ENCODE measurements around the gene ATP4A. TPM values are rescaled to one million over a fixed set of nuclear protein-coding genes. Genes with fewer than 3 reads are reported as not detected.
"Not testable (repeated sequence)": the region's sequence is repeated elsewhere in the genome, so short reads cannot be mapped to it uniquely, and the experiment has no call there.

The ATP4A gene
- polyA plus RNA-seq, 1 donor from 2014 or later, result not detected

DNA sequence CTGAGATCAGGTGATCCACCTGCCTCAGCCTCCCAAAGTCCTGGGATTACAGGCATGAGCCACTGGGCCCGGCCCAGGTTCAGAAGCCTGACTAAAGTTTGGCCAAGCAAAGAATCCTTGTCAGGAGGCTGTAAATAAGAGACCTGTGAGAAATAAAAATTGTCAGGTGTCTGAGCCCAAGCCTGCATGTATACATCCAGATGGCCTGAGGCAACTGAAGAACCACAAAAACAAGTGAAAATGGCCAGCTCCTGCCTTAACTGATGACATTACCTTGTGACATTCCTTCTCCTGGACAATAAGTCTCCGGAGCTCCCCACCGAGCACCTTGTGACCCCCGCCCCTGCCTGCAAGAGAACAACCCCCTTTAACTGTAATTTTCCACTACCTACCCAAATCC is 41.0 kb upstream of the ATP4A start:
- not testable (repeated sequence) for H3K9me3 ChIP-seq (ENCODE audit: low read length); H3K4me3 ChIP-seq (ENCODE audit: low read length); H2AFZ ChIP-seq (ENCODE audit: low read depth, low read length); H3K9ac ChIP-seq (ENCODE audit: low read length); H4K20me1 ChIP-seq (ENCODE audit: insufficient read depth); H3K27ac ChIP-seq (ENCODE audit: low read length); H3K79me2 ChIP-seq (replicated peaks; ENCODE audit: insufficient read depth, low read length); H3K4me2 ChIP-seq (ENCODE audit: low read length); H3F3A ChIP-seq (ENCODE audit: insufficient read depth, low read length, poor library complexity, severe bottlenecking); H3K27me3 ChIP-seq (ENCODE audit: insufficient read depth, low read depth, low read length); H3K9me2 ChIP-seq (ENCODE audit: insufficient read depth, low read length); H3K36me3 ChIP-seq (ENCODE audit: insufficient read depth, low read length)

DNA sequence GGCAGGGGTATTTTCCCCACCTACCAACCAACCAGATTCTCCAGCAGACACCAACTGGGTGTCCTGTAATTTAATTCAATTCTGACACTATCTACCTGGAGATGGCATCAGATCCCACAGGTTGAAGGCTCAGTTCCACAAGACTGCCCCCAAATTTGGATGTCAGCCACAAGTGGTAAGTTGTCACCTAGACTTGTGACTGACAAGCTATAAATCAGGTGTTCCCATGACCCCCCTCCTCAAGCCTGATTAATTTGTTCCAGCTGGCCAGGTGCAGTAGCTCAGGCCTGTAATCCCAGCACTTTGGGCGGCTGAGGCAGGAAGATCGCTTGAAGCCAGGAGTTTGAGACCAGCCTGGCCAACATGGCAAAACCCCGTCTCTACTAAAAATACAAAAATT is 38.5 kb upstream of the ATP4A start:
- H3K9ac ChIP-seq (ENCODE audit: low read length), result no peak overlapping the region

DNA sequence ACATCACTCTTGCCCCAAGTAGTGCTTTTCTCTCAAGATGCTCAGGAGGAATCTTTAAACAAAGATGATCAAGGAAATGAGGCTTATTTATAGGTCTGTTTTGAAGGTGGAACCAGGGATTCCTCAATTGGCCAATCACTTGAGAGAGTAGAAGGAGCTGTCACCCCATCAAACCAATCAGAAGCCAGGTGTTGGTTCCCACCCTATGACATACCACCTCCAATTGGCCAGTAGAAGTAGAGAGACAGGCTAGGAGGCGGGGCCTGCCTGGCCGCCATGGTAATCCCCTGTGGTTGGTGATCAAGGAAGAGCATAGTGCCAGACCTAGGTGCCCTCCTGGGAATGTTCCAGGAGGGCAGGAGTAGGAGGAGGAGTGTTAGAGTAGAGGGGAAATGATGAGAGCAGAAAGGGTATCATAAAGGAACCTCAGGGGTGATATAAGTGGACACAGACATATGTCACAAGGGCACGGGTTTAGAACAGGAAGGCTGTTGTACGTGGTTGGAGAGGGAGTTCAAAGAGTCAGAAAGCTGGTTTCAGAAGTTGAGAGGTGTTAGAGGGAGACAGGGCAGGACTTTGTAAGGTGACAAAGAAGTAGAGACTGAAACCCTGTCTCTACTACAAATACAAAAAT is 33.0 kb upstream of the ATP4A start:
- no peaks in the 10 kb centered on the region for H3K27me3 ChIP-seq (ENCODE audit: insufficient read depth, low read depth, low read length)
- no peak overlapping the region for H3K4me2 ChIP-seq (ENCODE audit: low read length)
- H3K79me2 ChIP-seq (replicated peaks; ENCODE audit: insufficient read depth, low read length), result no peaks in the 10 kb centered on the region
- no peak overlapping the region for H3K4me3 ChIP-seq (ENCODE audit: low read length)
- H4K20me1 ChIP-seq (ENCODE audit: insufficient read depth), result no peaks in the 10 kb centered on the region
- no peaks in the 10 kb centered on the region for H3K9me3 ChIP-seq (ENCODE audit: low read length)
- no peak overlapping the region for H2AFZ ChIP-seq (ENCODE audit: low read depth, low read length)
- H3F3A ChIP-seq (ENCODE audit: insufficient read depth, low read length, poor library complexity, severe bottlenecking), result no peaks in the 10 kb centered on the region
- H3K27ac ChIP-seq (ENCODE audit: low read length), result no peak overlapping the region
- H3K9ac ChIP-seq (ENCODE audit: low read length), result no peak overlapping the region
- H3K9me2 ChIP-seq (ENCODE audit: insufficient read depth, low read length), result no peaks in the 10 kb centered on the region
- no peaks in the 10 kb centered on the region for H3K36me3 ChIP-seq (ENCODE audit: insufficient read depth, low read length)
- TF ChIP-seq, protein P1, sequence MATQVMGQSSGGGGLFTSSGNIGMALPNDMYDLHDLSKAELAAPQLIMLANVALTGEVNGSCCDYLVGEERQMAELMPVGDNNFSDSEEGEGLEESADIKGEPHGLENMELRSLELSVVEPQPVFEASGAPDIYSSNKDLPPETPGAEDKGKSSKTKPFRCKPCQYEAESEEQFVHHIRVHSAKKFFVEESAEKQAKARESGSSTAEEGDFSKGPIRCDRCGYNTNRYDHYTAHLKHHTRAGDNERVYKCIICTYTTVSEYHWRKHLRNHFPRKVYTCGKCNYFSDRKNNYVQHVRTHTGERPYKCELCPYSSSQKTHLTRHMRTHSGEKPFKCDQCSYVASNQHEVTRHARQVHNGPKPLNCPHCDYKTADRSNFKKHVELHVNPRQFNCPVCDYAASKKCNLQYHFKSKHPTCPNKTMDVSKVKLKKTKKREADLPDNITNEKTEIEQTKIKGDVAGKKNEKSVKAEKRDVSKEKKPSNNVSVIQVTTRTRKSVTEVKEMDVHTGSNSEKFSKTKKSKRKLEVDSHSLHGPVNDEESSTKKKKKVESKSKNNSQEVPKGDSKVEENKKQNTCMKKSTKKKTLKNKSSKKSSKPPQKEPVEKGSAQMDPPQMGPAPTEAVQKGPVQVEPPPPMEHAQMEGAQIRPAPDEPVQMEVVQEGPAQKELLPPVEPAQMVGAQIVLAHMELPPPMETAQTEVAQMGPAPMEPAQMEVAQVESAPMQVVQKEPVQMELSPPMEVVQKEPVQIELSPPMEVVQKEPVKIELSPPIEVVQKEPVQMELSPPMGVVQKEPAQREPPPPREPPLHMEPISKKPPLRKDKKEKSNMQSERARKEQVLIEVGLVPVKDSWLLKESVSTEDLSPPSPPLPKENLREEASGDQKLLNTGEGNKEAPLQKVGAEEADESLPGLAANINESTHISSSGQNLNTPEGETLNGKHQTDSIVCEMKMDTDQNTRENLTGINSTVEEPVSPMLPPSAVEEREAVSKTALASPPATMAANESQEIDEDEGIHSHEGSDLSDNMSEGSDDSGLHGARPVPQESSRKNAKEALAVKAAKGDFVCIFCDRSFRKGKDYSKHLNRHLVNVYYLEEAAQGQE (IDR thresholded peaks at IDR 0.05; ENCODE audit: borderline replicate concordance), result no peak
- TF ChIP-seq EP300 (conservative IDR thresholded peaks at IDR 0.05; ENCODE audit: poor library complexity, severe bottlenecking), result no peak
- no peak for TF ChIP-seq RAD21 (conservative IDR thresholded peaks at IDR 0.05)
- no peak for TF ChIP-seq EZH2 (IDR thresholded peaks at IDR 0.05; ENCODE audit: borderline replicate concordance, insufficient read depth, low read length, poor library complexity, severe bottlenecking)
- no peak for TF ChIP-seq MXI1 (conservative IDR thresholded peaks at IDR 0.05; ENCODE audit: poor library complexity, severe bottlenecking)

More for the DNA sequence above, 38.5 kb upstream of the ATP4A start:
- Histone ChIP-seq H3F3A (ENCODE audit: insufficient read depth, low read length, poor library complexity, severe bottlenecking) (no peaks in the 10 kb centered on the region), H2AFZ (ENCODE audit: low read depth, low read length) (no peak overlapping the region), H4K20me1 (ENCODE audit: insufficient read depth) (no peaks in the 10 kb centered on the region), H3K27me3 (ENCODE audit: insufficient read depth, low read depth, low read length) (no peaks in the 10 kb centered on the region), H3K4me3 (ENCODE audit: low read length) (no peak overlapping the region), H3K4me2 (ENCODE audit: low read length) (no peak overlapping the region), H3K9me3 (ENCODE audit: low read length) (no peaks in the 10 kb centered on the region), H3K36me3 (ENCODE audit: insufficient read depth, low read length) (no peaks in the 10 kb centered on the region), H3K27ac (ENCODE audit: low read length) (no peak overlapping the region), H3K9me2 (ENCODE audit: insufficient read depth, low read length) (no peaks in the 10 kb centered on the region), H3K79me2 (replicated peaks; ENCODE audit: insufficient read depth, low read length) (no peaks in the 10 kb centered on the region)
- TF ChIP-seq, protein P2, sequence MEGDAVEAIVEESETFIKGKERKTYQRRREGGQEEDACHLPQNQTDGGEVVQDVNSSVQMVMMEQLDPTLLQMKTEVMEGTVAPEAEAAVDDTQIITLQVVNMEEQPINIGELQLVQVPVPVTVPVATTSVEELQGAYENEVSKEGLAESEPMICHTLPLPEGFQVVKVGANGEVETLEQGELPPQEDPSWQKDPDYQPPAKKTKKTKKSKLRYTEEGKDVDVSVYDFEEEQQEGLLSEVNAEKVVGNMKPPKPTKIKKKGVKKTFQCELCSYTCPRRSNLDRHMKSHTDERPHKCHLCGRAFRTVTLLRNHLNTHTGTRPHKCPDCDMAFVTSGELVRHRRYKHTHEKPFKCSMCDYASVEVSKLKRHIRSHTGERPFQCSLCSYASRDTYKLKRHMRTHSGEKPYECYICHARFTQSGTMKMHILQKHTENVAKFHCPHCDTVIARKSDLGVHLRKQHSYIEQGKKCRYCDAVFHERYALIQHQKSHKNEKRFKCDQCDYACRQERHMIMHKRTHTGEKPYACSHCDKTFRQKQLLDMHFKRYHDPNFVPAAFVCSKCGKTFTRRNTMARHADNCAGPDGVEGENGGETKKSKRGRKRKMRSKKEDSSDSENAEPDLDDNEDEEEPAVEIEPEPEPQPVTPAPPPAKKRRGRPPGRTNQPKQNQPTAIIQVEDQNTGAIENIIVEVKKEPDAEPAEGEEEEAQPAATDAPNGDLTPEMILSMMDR (IDR thresholded peaks at IDR 0.05; ENCODE audit: poor library complexity, severe bottlenecking), result no peak
- TF ChIP-seq SMC3 (conservative IDR thresholded peaks at IDR 0.05; ENCODE audit: poor library complexity) (no peak), EP300 (conservative IDR thresholded peaks at IDR 0.05; ENCODE audit: poor library complexity, severe bottlenecking) (no peak), POLR2AphosphoS5 (IDR thresholded peaks at IDR 0.05) (no peak), TAF1 (IDR thresholded peaks at IDR 0.05; ENCODE audit: low read depth) (no peak), EZH2 (IDR thresholded peaks at IDR 0.05; ENCODE audit: borderline replicate concordance, insufficient read depth, low read length, poor library complexity, severe bottlenecking) (no peak), RAD21 (conservative IDR thresholded peaks at IDR 0.05) (no peak), MXI1 (conservative IDR thresholded peaks at IDR 0.05; ENCODE audit: poor library complexity, severe bottlenecking) (no peak)
- TF ChIP-seq, protein P1 (IDR thresholded peaks at IDR 0.05; ENCODE audit: borderline replicate concordance), result no peak
